ENCODE results near the gene CTBP1.

Gene CTBP1

DNA sequence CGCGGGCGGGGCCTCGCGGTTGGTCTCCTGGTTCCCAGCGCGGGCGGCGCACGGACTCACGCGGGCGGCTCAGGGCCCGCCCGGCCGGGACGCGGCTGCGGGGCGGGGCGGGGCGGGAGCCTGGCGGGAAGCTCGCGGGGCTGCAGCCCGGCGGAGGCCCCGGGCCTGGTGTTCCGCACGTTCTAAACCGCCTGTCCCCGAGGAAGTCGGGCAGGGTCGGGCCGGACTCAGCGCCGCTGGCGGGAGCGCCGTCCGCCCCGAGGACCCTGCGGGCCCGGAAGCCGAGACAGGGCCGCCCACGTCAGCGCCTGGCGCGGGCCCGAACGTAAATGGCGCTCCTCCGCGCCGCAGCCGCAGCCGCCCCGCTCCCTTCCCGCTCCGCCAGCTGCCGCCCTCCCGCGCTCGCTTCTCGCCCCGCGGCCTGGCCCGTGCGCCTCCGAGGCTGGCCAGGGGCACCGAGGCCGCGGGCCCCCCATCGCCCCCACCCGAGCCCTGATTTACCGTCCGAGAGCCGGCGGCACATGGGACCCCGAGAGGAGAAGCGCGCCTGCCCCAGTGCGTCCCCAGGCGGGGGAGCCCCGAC lies 309 bp upstream of the CTBP1 start:
- no peaks in the 10 kb centered on the region for H3K9me3 ChIP-seq (ENCODE audit: low read length)
- peak overlapping the region; percentile 67 for H3K4me3 ChIP-seq (ENCODE audit: low read depth, low read length, poor library complexity, severe bottlenecking)
- peak overlapping the region; percentile 93 for H3K9ac ChIP-seq (ENCODE audit: low read length)
- no peaks in the 10 kb centered on the region for H3K27me3 ChIP-seq (ENCODE audit: insufficient read depth, low read length)
- no peak for TF ChIP-seq EZH2 (IDR thresholded peaks at IDR 0.05; ENCODE audit: borderline replicate concordance, low read length)
- TF ChIP-seq, protein P1, sequence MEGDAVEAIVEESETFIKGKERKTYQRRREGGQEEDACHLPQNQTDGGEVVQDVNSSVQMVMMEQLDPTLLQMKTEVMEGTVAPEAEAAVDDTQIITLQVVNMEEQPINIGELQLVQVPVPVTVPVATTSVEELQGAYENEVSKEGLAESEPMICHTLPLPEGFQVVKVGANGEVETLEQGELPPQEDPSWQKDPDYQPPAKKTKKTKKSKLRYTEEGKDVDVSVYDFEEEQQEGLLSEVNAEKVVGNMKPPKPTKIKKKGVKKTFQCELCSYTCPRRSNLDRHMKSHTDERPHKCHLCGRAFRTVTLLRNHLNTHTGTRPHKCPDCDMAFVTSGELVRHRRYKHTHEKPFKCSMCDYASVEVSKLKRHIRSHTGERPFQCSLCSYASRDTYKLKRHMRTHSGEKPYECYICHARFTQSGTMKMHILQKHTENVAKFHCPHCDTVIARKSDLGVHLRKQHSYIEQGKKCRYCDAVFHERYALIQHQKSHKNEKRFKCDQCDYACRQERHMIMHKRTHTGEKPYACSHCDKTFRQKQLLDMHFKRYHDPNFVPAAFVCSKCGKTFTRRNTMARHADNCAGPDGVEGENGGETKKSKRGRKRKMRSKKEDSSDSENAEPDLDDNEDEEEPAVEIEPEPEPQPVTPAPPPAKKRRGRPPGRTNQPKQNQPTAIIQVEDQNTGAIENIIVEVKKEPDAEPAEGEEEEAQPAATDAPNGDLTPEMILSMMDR (IDR thresholded peaks at IDR 0.05; ENCODE audit: low read length) = no peak
- H3K79me2 ChIP-seq (ENCODE audit: insufficient read depth, low read length) = peaks cover 20% of the 10 kb centered on the region; the same call in 1 of the 2 replicates
- H3F3A ChIP-seq (ENCODE audit: insufficient read depth, low read length) = no peaks in the 10 kb centered on the region
- no peaks in the 10 kb centered on the region for H3K9me2 ChIP-seq (ENCODE audit: low read depth, low read length)
- no peaks in the 10 kb centered on the region for H4K20me1 ChIP-seq (ENCODE audit: insufficient read depth, low read length)
- H2AFZ ChIP-seq (ENCODE audit: low read length) = no peak overlapping the region
- peak overlapping the region; percentile 76 for H3K4me2 ChIP-seq (ENCODE audit: low read length)
- peak overlapping the region; percentile 47 for H3K27ac ChIP-seq (ENCODE audit: low read depth, low read length, poor library complexity, severe bottlenecking)
- peaks cover 26% of the 10 kb centered on the region for H3K4me1 ChIP-seq (ENCODE audit: insufficient read depth, low read length, severe bottlenecking)
- peaks cover 16% of the 10 kb centered on the region for H3K36me3 ChIP-seq (ENCODE audit: insufficient read depth, low read length)

DNA sequence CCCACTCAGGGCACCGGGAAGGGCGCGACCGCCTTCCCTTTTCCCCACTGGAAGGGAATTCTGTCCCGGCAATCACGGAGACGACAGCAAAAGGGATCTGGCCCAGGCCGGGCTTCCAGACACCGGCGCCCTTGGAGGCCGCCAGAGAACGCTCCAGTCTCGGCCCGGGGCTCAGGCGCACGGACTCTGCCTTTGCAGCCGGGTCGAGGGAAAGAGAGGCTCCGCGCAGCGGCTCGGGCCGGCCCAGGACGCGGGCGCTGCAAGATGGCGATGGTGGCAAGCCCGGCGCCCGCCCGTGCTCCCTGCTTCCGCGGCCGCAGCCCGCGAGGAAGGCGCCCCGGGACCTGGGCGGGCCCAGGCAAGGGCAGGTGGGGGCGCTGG lies 1.1 kb downstream of the CTBP1 start:
- H3K4me3 ChIP-seq (ENCODE audit: low read depth, low read length, poor library complexity, severe bottlenecking) = peak overlapping the region; percentile 71
- no peak overlapping the region for H2AFZ ChIP-seq (ENCODE audit: low read length)
- no peaks in the 10 kb centered on the region for H3K27me3 ChIP-seq (ENCODE audit: insufficient read depth, low read length)
- H3K27ac ChIP-seq (ENCODE audit: low read depth, low read length, poor library complexity, severe bottlenecking) = peak overlapping the region; percentile 66
- peak overlapping the region; percentile 77 for H3K9ac ChIP-seq (ENCODE audit: low read length)
- peaks cover 26% of the 10 kb centered on the region for H3K4me1 ChIP-seq (ENCODE audit: insufficient read depth, low read length, severe bottlenecking)
- H3K9me3 ChIP-seq (ENCODE audit: low read length) = no peaks in the 10 kb centered on the region
- H3K79me2 ChIP-seq (ENCODE audit: insufficient read depth, low read length) = peaks cover 24% of the 10 kb centered on the region; the same call in 1 of the 2 replicates
- TF ChIP-seq EZH2 (IDR thresholded peaks at IDR 0.05; ENCODE audit: borderline replicate concordance, low read length) = no peak
- no peaks in the 10 kb centered on the region for H3K9me2 ChIP-seq (ENCODE audit: low read depth, low read length)
- no peaks in the 10 kb centered on the region for H3F3A ChIP-seq (ENCODE audit: insufficient read depth, low read length)
- H3K36me3 ChIP-seq (ENCODE audit: insufficient read depth, low read length) = peaks cover 16% of the 10 kb centered on the region
- no peaks in the 10 kb centered on the region for H4K20me1 ChIP-seq (ENCODE audit: insufficient read depth, low read length)
- peak overlapping the region; percentile 79 for H3K4me2 ChIP-seq (ENCODE audit: low read length)

DNA sequence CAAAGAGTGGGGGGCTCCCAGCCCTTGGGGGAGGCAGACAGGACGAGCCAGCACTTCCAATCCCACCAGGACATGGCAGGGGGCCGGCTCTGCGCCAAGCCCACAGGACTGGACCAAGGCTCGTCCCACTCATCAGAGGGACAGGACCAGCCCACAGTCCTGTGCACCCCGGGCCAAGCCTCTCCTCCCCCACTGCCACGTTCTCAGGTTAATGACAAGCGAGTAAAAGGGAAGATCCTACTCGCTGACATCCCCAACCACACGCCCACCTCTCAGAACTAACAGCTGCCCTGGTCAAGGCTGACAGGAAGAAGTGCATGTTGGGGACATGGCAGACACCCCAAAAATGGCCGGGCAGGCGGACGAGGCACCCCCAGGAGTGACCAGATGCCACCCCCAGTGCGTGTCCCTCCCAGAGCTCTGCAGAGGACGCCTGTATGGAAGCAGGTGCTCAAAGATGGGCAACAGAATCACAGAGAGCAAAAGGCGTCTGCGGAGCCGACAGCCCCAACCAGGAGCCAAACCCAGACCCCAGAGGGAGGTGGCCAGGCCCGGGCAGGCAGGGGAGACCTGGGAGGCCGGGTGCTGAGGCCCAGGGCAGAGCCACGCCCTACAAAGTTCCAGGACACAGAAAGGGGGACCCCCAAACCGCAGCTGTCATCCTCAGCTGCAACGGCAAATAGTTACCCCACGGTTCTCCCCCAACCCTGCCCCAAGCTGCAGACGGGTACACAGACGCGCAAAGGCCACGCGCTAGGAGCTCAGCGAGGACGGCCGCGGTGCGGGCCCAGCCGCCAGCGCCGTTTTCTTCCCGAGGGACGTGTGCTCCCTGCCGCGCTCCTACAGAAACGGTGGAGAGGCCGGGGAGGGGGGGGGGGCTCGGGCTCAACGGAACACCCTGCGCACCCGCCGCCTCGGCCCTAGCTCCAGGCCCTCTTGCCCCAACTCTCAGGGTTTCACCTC lies 1.7 kb downstream of the CTBP1 start:
- peaks cover 26% of the 10 kb centered on the region for H3K4me1 ChIP-seq (ENCODE audit: insufficient read depth, low read length, severe bottlenecking)
- no peaks in the 10 kb centered on the region for H4K20me1 ChIP-seq (ENCODE audit: insufficient read depth, low read length)

More for the DNA sequence above, 1.7 kb downstream of the CTBP1 start:
- Histone ChIP-seq H3K4me2 (ENCODE audit: low read length) (peak overlapping the region; percentile 79), H3F3A (ENCODE audit: insufficient read depth, low read length) (no peaks in the 10 kb centered on the region), H3K36me3 (ENCODE audit: insufficient read depth, low read length) (peaks cover 16% of the 10 kb centered on the region), H3K4me3 (ENCODE audit: low read depth, low read length, poor library complexity, severe bottlenecking) (peak overlapping the region; percentile 71), H3K9me2 (ENCODE audit: low read depth, low read length) (no peaks in the 10 kb centered on the region), H2AFZ (ENCODE audit: low read length) (no peak overlapping the region), H3K27me3 (ENCODE audit: insufficient read depth, low read length) (no peaks in the 10 kb centered on the region), H3K9ac (ENCODE audit: low read length) (peak overlapping the region; percentile 77), H3K9me3 (ENCODE audit: low read length) (no peaks in the 10 kb centered on the region), H3K27ac (ENCODE audit: low read depth, low read length, poor library complexity, severe bottlenecking) (no peak overlapping the region), H3K79me2 (ENCODE audit: insufficient read depth, low read length) (peaks cover 25% of the 10 kb centered on the region; the same call in 1 of the 2 replicates)
- no peak for TF ChIP-seq EZH2 (IDR thresholded peaks at IDR 0.05; ENCODE audit: borderline replicate concordance, low read length)
- TF ChIP-seq, protein P1 (IDR thresholded peaks at IDR 0.05; ENCODE audit: low read length) = no peak

All from OCI-LY1 (cell line).